NCI-H2196 treated with DMSO at 0.1 percent for 48 hours (cell line): Measurements from ENCODE around the gene JMJD6.
"Not testable (repeated sequence)": the region's sequence is repeated elsewhere in the genome, so short reads cannot be mapped to it uniquely, and the experiment has no call there.

Experiments used
- DNase-seq: peaks from one replicate; lab custom pipeline; 2025; ENCODE audit not compliant: unreplicated experiment; lab: John Stamatoyannopoulos, UW

Gene JMJD6

GRCh38 chr17:76737082-76737675, 10.8 kb upstream of the JMJD6 start, which contains the start of gene SRSF2:
Gene SRSF2 (minus strand): TSS chr17:76737331. CDS start chr17:76737160, 171 bp downstream.
- peak; percentile 100 for DNase-seq

GRCh38 chr17:76736349-76737081, 10.1 kb upstream of the JMJD6 start:
- peak; percentile 48 for DNase-seq

- no peak for DNase-seq
Observed at GRCh38 chr17:76735586-76736348, 9.4 kb upstream of the JMJD6 start.

- DNase-seq: no peak
Observed at GRCh38 chr17:76735006-76735405, 8.6 kb upstream of the JMJD6 start.

- DNase-seq: no peak
Observed at GRCh38 chr17:76734080-76734840, 7.9 kb upstream of the JMJD6 start.

GRCh38 chr17:76733618-76733957, 7.2 kb upstream of the JMJD6 start:
- DNase-seq: no peak

- no peak for DNase-seq
Observed at GRCh38 chr17:76732734-76733617, 6.6 kb upstream of the JMJD6 start.

- DNase-seq: not testable (repeated sequence)
Observed at GRCh38 chr17:76731800-76732733, 5.7 kb upstream of the JMJD6 start.

GRCh38 chr17:76727745-76728456, 1.5 kb upstream of the JMJD6 start:
- DNase-seq: no peak

GRCh38 chr17:76726776-76727718, 641 bp upstream of the JMJD6 start, which contains the start of gene METTL23:
Gene METTL23 (plus strand): TSS chr17:76726839. CDS start chr17:76729711, 2,872 bp downstream.
- DNase-seq: peak; percentile 66

- DNase-seq: no peak
Observed at GRCh38 chr17:76725580-76726230, 701 bp downstream of the JMJD6 start.

GRCh38 chr17:76723812-76724211, 2.6 kb downstream of the JMJD6 start:
- no peak for DNase-seq

GRCh38 chr17:76722977-76723376, 3.4 kb downstream of the JMJD6 start:
- not testable (repeated sequence) for DNase-seq

- no peak for DNase-seq
Observed at GRCh38 chr17:76722279-76722678, 4.1 kb downstream of the JMJD6 start.

- DNase-seq: no peak
Observed at GRCh38 chr17:76721463-76721862, 4.9 kb downstream of the JMJD6 start.

- no peak for DNase-seq
Observed at GRCh38 chr17:76720941-76721340, 5.5 kb downstream of the JMJD6 start.

- no peak for DNase-seq
Observed at GRCh38 chr17:76720211-76720610, 6.2 kb downstream of the JMJD6 start.
